HT1080 (cell line): ENCODE data around the gene MEI4. TPM values are rescaled to one million over a fixed set of nuclear protein-coding genes. Genes with fewer than 3 reads are reported as not detected.
A peak's percentile ranks its signal among the peaks of the same experiment; 100 is the strongest.
"Not testable (repeated sequence)": the region's sequence is repeated elsewhere in the genome, so short reads cannot be mapped to it uniquely, and the experiment has no call there.

ENCODE experiments used
- DNase-seq: peaks from one replicate; pipeline ENCODE4 v3.0.0-alpha.2; 2015; ENCODE audit warnings: low read depth
- polyA plus RNA-seq, 2 experiments: library from polyadenylated mRNA; depleted of rRNA; stranded (reverse); fragments of >200 nt; gene quantifications; 2 replicates each; pipeline ENCODE4 v1.2.3, GENCODE V29; 2015
- total RNA-seq: library from RNA; depleted of rRNA; stranded (reverse); fragments of >200 nt; shearing (Covaris generic); gene quantifications from 2 replicates; pipeline ENCODE4 v1.2.3, GENCODE V29; 2014; rRNA removed

MEI4 gene, protein sequence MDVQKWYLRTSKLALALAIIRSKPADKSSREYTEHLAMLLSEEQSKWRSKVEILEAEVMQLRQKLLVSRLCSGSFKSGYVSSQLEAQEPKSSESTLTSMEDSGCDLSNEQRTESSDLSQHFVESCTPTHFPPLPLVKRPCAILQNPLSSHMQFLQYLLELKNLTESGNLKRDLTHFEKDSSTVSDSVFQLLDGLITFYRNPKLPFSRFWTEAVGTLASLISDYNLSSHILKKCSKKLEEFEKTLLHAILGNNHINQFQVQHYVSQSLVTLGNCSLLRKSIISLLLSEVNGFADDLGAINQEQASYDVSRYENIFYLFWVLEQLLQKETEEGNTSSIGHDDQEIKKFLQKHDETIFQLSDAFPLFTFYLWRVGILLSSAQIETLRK
- 0.06 TPM in 1 of 2 replicates, not detected in the other for total RNA-seq
- not detected in 2 replicates for polyA plus RNA-seq (2015; cell fraction: cytosol; rRNA removed)
- polyA plus RNA-seq (2015; cell fraction: nucleus; rRNA removed): not detected in 2 replicates

DNA sequence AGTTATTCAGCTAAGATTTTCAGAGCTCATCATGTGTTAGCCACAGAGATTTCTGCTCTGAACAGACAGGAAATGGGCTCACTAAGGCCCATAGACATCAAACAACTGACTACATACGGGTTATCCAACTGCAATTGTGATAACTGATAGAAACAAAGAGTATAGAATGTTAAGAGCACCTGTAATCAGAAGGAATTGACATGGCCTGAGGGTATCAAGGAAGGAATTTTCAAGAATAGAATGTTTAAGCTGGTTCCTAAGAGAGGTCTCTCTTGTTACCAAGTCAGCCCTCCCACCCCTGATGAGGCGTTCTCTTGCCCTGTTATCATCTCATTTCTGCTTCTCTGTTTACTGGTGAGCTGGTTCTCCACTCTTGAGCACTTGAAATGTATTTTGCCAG is at the start of gene MEI4:
TSS of gene MEI4 (plus strand) at position 301 of the 400 bp plus-strand sequence. CDS start 37,633 bp downstream, outside the sequence.
- DNase-seq: no peak

DNA sequence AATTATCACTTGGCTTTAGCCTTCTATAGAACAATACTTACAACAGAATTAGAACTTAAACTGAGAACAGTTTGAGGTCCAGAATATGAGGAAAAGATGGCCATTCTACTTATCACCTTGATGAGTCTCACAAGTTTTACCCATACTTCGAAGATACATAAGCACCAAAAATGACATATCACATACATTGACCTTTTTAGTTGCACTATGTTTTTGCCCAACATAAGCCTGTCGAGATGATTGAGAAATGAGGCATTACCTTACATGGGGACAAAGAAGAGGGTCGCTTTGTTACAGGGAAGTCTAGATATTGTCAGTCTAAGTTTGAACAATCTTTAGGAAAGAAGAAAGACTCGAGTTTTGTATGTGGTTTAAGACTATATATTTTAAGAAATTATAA is 48.4 kb upstream of the MEI4 start:
- DNase-seq: no peak

DNA sequence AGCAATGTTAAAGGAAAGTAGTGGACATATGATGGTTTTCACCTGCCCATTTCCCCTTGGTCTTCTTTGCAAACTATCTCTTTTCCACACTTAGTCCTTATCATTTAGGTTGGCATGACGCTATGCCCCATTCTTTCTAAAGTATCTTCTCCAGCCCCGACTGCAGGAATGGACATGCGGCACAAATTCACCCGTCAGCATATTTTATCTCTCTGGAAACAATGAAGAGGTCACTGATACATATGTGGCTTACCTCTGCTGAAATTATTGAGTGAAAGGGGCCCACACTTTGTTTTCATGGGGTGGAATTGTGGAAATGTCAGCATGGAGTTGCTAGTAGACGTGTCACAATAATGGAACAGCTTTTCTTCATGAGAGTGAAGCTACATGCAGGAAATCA is 45.8 kb upstream of the MEI4 start:
- DNase-seq: no peak

DNA sequence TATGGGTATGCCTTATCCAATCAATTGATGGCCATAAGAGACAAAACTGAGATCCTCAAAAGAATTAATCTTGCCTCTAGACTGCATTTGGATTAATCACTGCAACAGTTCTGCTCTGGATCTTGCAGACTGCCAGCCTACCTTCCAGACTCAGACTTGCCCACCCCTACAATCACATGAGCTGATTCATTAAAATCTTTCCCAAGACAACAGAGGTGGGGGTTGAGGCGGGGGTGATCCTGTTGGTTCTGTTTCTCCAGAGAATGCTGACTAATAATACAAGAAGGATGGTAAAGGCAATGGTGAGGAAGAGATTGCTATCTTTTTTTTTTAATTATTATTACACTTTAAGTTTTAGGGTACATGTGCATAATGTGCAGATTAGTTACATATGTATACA is 43.7 kb upstream of the MEI4 start:
- no peak for DNase-seq

DNA sequence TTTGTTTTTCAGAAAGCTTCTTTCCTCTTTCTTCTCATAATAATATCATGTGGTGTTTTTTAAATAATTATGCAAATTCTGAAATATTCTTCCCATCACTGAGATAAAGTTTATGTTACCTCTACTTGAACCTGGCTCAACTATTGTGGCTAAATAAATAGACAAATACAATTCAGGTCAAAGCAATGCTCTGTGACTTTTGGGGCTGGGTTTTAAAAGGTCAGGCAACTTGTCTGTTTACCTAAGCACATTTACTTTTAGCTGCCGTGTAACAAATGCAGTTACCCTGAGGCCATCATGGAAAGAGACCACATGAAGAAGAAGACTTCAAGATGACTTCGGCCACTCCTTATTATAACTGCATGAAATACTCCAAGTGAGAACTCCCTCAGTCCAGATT is 33.7 kb upstream of the MEI4 start:
- no peak for DNase-seq

DNA sequence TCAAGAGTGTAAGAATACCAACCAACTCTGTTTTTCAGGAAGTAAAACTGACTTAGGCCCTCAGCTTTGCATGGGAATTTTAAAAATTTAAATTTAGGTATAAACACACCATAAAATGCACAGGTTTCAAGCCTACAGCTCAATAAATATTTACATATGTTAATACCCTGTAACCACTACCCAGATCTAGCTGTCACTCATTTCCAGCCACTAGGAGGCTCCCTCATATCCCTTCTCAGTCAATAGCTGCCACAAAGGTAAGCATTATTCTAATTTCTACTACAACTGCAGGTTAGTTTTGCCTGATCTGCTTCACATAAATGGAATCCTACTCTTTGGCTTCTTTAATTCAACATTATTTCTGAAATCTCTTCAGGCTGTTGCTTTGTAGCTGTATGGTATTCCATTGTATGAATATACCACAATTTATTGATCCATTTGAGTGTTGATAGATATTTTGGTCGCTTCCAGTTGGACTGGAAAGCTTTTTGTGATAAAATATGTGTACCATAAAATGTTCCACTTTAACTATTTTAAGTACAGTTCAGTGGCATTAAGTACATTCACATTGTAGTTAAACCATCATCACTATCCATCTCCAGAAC is 32.5 kb upstream of the MEI4 start:
- no peak for DNase-seq

DNA sequence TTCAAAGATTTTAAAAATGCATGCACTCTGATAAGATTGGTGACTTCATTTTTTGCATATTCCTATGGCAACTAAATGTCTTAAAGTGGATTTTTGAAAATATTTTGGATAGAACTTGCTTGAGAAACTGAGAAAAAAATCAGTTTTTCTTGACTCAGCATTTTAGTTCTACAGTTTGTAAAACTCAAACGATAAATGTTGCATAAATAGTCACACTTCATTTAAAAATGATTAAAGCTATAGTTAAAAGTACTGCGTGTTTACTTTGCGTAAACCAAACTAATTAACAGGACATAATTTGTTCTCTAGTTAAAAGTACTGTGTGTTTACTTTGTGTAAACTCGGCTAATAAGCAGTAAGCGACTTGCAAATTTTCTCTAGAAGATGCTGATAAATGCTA is 28.3 kb upstream of the MEI4 start:
- no peak for DNase-seq

DNA sequence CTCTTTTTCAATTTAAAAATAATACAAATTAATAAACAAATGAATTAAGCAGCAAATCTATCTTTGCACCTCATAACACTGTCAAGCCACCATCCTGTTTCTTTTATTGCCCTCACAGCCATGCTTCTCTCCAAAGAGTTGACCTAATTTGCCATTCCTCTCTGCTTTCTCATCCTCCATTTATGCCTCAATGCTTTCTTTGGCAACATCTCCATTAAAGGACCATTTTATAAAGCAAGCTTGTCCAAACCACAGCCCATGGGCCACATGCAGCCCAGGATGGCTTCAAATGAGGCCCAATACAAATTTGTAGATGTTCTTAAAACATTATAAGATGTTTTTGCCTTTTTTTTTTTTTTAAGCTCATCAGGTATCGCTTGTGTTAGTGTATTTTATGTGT is 26.4 kb upstream of the MEI4 start:
- no peak for DNase-seq

DNA sequence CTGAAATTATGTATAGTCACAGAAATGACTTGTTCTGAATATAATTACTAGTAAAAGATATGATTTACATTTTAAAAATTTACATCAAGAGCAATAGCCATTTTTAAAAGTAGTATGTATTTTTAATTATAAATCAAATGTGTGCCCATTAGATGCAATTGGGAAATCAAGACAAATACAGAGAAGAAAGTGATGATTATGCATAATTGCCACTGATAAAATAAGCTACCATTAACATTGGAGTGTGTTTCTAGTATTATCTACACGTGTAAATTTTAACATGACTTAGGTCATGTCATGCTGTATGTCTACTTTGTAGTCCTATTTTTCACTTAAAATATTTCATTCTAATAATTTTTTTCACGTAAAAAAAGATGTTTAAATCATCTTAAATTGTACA is 22.8 kb upstream of the MEI4 start:
- no peak for DNase-seq

DNA sequence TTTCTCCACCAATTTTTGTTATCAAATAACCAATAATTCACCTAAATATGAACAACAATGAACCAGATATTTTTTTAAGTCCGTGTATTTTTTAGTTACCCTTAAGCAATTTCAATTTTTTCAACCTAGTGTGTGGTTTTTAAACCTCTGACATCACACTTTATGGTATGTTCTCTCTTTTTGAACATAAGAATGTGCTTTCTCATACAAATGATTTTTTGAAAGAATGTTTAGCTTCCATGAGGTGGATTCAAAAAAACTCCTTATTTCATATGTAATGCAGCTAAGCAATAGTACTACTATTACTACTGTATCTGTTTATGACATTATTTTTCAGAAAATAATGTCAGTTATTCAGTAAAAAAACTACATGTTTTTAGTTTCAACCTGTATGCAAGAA is 19.4 kb upstream of the MEI4 start:
- no peak for DNase-seq

DNA sequence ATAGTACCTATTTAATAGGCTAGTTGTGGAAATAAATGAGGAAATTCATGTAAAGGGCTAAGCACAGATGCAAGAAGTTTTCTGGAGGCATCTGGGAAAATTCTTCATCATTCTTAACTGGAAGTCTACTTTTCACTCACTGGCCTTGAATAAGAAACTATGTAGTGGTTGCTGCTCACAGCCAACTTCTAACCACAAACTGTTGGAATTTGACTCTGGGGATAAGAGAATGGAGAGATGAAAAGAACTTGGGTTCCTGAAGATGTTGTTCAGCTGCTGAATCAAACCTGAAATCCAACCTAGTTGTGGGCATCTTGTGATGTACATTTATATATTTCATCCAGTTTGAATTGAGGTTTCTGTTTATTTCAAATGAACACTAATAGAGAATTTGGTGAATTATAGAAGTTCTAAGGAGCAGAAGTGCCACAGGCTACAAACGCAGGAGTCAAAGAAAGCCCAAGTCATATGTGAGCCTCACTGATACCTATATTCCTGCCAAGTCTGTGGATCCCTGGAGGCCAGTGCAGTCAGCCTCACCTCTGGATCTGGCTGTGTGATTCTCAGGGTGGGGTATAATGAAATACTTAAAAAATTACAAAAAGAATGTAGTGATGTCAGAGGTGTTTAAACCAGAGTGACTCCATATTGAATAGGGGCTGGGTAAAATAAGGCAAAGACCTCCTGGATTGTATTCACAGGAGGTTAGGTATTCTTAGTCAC is 18.7 kb upstream of the MEI4 start:
- peak; percentile 15 for DNase-seq

DNA sequence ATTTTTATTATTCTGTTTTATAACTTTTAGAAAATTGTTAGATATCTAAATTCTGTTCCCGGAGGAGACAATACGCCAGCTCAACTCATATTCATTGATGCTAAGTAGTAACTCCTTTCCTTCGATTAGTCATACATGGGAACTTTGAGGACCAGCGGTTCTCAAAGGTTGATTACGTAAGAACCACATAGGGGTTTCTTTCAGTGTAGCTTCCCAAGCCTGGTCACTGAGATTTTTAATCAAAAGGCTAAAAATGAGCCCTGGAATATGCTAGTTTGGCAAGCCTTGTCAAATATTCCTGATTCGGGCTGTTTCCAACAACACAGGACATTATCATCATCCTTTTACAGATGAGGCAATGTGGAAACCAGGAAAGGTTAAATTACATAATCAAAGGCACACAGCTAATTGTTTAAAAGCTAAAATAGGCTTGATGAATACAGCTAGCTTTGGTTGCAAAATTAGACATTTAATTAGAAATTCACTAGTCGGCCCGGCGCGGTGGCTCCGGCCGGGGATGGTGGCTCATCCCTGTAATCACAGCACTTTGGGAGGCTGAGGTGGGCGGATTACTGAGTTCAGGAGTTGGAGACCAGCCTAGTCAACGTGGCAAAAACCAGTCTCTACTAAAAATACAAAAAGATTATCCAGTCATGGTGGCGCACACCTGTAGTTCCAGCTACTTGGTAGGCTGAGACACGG is 14.6 kb upstream of the MEI4 start:
- peak; percentile 39 for DNase-seq

DNA sequence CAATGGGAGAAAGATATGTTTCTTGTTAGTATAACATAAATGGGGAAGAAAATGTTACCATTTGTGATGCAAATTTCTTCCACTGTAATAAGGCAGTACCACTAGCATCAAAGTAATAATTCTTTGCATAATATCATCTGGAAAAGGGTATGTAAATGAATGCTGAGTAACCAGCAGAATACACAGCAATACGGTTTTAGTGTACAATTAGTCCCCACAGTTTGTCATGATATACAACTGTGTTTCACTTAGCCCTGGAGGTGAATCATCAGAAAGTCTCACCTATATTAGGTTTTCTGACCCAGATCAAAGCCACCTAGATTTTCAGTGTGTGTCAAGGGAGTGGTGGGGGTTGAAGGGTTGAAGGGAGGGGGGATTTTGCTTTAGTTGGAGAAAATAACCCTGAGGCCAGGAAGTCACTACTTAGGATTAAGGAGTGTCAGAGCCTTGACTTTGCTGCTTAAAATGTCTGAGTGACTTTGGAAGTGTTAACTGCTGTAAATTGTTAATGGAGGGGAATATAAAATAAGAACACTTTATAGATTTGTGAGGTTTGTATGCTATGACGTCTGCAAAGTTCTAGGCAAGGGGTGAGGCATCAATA is 8.6 kb upstream of the MEI4 start:
- DNase-seq: no peak

DNA sequence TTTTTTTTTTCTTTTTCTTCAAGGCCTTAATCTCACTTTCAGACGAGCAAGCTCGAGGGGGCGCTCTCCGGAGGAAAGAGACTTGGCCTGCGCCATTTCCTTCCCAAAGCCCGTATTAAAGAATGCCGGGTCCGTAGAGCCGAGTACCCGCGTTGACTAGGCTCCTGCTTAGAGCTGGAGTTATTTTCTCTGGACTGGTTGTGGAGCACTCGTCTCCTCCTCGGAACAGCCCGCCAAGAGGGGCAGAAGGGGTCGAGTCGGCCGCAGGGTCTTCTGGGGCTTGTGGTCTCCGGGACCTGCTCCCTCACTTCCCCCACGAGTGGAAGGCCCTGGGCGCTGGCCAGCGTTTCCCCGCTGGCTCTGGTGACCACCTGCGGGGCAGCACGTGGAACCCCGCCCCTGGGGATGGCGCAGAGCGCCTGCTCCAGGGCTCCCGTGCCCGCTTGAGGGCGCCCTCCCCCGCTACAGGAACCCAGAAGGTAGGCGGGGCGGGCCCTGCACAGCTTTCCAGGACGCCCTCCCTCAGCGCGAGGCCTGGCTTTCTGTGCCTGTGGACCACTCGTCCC is 2.7 kb upstream of the MEI4 start:
- DNase-seq: no peak

DNA sequence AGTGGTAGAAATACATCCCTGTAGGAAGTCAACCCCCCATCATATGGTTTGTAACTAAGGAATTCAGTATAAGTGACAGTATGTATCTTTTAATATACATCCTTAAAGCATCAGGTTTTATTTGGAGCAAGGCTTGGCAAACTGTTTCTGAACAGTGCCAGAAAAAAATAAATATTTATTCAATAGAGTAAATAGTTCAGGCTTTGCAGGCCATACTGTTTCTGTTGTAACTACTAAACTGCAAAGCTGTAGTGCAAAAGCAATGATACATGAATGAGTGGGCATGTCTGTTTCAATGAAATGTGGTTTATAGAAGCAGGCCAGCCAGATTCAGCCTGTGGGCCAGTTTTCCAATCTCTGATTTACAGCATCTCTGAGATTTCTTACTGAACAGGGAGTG is 977 bp downstream of the MEI4 start:
- DNase-seq: no peak

DNA sequence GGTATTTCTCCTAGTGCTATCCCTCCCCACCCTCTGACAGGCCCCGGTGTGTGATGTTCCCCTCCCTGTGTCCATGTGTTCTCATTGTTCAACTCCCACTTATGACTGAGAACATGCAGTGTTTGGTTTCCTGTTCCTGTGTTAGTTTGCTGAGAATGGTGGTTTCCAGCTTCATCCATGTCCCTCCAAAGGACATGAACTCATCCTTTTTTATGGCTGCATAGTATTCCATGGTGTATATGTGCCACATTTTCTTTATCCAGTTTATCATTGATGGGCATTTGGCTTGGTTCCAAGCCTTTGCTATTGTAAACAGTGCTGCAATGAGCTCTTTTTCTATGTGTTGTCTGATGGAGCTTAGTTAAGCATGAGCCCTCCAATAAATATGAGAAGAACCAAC is 2.2 kb downstream of the MEI4 start:
- not testable (repeated sequence) for DNase-seq

DNA sequence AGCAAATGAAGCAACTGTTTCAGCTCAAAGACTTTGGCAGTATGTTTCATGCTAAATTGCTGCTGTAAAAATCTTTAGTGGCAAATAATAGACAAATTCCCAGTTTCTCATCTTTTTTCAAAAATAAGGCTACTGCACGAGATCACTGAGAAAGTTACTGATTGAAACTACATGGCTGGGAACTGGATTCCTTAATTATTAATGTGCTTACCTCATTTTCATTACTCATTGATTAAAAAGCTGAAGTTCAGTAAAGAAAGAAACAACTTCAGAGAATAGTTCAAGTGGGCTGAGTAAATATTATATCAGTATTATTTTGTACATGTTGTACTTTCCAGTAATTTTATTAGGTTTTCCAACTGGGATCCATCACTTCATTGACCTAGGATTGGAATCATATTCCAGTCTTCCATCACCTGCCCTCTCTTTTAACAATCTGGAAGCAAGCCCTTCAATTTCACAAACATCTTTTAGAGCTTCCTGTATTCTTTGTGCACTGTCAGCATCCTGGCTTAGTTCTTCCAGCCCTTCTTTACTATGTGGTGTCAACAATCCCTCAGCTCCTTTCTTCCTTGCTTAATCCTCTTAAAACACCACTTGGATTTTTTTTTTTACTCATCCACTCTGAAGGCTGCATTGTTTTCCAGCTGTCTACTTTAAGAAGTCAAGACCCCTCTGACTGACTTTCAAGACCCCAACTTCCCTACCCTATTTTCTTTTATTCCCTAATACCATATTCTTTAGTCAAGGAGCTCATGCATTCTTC is 4.3 kb downstream of the MEI4 start:
- DNase-seq: no peak

DNA sequence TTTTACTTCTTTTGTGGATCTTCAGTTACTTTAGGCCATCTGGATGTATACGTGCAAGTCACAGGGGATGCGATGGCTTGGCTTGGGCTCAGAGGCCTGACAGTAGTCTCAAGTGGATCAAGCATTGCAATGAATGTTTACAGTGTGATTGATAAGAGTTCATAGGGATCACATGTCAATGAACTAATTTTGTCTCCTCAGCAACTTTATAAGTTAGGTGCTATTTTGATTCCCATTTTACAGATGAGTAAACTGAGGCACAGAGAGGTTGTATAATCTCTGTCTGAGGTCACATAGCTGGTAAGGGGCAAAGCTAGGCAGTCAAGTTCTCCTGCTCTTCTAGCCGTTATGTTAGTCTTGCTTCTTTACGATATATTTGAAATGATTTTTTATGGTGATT is 13.5 kb downstream of the MEI4 start:
- no peak for DNase-seq

DNA sequence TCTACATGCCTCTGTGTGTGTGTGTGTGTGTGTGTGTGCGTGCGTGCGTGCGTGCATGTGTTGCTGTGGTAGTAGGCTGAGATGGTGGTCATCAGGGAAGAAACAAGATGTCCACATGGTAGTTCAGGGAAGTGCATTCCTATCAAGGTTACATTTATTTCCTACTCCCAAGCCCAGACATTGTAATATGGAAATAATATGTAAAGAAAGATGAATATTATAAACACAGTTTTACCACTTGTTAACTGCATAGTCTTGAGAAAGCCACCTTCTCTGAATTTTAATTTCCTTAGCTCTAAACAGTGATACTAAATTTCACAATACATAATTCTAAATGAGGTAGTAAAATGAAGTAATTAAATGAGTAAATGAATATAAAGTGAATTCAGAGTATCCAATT is 14.0 kb downstream of the MEI4 start:
- no peak for DNase-seq

DNA sequence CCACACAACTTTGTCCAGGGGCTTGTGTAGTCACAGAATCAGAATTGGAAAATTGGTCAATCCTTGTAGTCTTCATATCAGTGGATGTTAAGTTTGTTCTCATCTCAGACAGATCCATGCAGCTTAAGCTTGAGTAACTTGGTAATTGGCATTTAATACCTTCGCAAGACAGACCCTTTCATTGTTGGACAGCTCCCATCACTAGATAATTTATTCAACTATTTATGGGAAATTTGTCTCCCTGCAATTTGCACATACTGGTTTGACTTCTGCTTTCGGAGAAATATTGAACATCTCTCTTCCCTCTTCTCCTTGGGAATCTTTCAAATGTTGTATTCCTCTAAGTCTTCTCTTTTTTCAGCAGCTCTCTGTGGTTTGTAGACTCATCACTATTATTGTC is 17.1 kb downstream of the MEI4 start:
- no peak for DNase-seq
